ENCODE measurements around the gene KPNA6. TPM values are rescaled to one million over a fixed set of nuclear protein-coding genes. Genes with fewer than 3 reads are reported as not detected.

The KPNA6 gene
- total and polyA plus RNA-seq, 2 of the 4 experiments (the other 2 are of a cell fraction), result 27.0 to 50.7 TPM

GRCh38 chr1:32112806-32113375 lies 5.0 kb downstream of the KPNA6 start:
- no peak overlapping the region for H2AFZ ChIP-seq (replicated peaks; ENCODE audit: low read length, poor library complexity)
- ATAC-seq (ENCODE audit: low read depth) (no peak), DNase-seq (no peak)
- no peak overlapping the region for H3K4me3 ChIP-seq (ENCODE audit: insufficient read depth, low read depth, low read length)
- H3K36me3 ChIP-seq (ENCODE audit: control insufficient read depth, insufficient read depth, low read length), result no peaks in the 10 kb centered on the region; the same call in 1 of the 2 replicates
- no peak overlapping the region for H3K27ac ChIP-seq (ENCODE audit: insufficient read depth, low read length)
- H2BK5ac ChIP-seq (ENCODE audit: low read depth, low read length, poor library complexity, severe bottlenecking), result no peak overlapping the region
- no TSS peak for BruUV-seq (replicated peaks)
- no peaks in the 10 kb centered on the region for H3K9me3 ChIP-seq (ENCODE audit: control insufficient read depth, insufficient read depth, low read length)
- ChIA-PET CTCF (no interaction called here), POLR2A (ENCODE audit: unreplicated experiment) (no interaction called here)
- no peak overlapping the region for H2BK20ac ChIP-seq (ENCODE audit: low read depth, low read length)
- no peak overlapping the region for H3K9ac ChIP-seq (ENCODE audit: low read depth, low read length)
- no peaks in the 10 kb centered on the region for H3K27me3 ChIP-seq (ENCODE audit: control insufficient read depth, insufficient read depth, low read length)
- no peak overlapping the region for H2BK15ac ChIP-seq (ENCODE audit: low read depth, low read length)
- H3K4me1 ChIP-seq (ENCODE audit: control insufficient read depth, insufficient read depth, low read length), result peaks cover 3% of the 10 kb centered on the region; the same call in 1 of the 2 replicates
- H4K5ac ChIP-seq (ENCODE audit: low read depth, low read length), result no peak overlapping the region
- H4K91ac ChIP-seq (ENCODE audit: insufficient read depth, low read depth, low read length), result no peak overlapping the region
- no CpG with 5 or more reads among the region's 5 CpGs for WGBS, 2 experiments (ENCODE audit: extremely low coverage in 2 of 2, insufficient read length in 1 of 2)
- no peak overlapping the region for H3K4ac ChIP-seq (ENCODE audit: low read depth, low read length)
- no peak overlapping the region for H2AK9ac ChIP-seq (replicated peaks; ENCODE audit: low read depth, low read length, poor library complexity)
- no peak overlapping the region for H3K23ac ChIP-seq (ENCODE audit: low read depth, low read length)
- peaks cover 76% of the 10 kb centered on the region for H4K20me1 ChIP-seq (ENCODE audit: insufficient read depth, low read length)
- H2AK5ac ChIP-seq (ENCODE audit: low read depth, low read length), result no peak overlapping the region
- dilution Hi-C loops (cut with HindIII; ENCODE audit: low sequenced_read_pairs, unreplicated experiment) (no loop called here), in situ Hi-C loops (cut with MboI; ENCODE audit: low sequenced_read_pairs) (no loop called here), intact Hi-C loops (cut with micrococcal nuclease) (no loop called here)
- peaks cover 10% of the 10 kb centered on the region; the same call in 1 of the 2 replicates for H3K9me1 ChIP-seq (ENCODE audit: insufficient read depth, low read length)
- no peak overlapping the region for H4K8ac ChIP-seq (ENCODE audit: low read depth in 2 of 2, low read length in 2 of 2)
- H3K18ac ChIP-seq (ENCODE audit: low read depth, low read length), result no peak overlapping the region
- peaks cover 20 to 63% of the 10 kb centered on the region in 2 experiments for H3K79me1 ChIP-seq (ENCODE audit: low read depth in 1 of 2, low read length in 2 of 2)
- H3K4me2 ChIP-seq (ENCODE audit: low read depth, low read length), result no peak overlapping the region
- no peak overlapping the region for H3K14ac ChIP-seq (replicated peaks; ENCODE audit: low read depth, low read length)
- H2BK120ac ChIP-seq (ENCODE audit: low read depth, low read length), result no peak overlapping the region
- TF ChIP-seq RCOR1 (IDR thresholded peaks at IDR 0.05; ENCODE audit: insufficient replicate concordance, low read length) (no peak), RFX5 (IDR thresholded peaks at IDR 0.05; ENCODE audit: low read depth, low read length) (no peak), MAFK (IDR thresholded peaks at IDR 0.05; ENCODE audit: low read depth, low read length) (no peak), RAD21 (IDR thresholded peaks at IDR 0.05; ENCODE audit: low read length) (no peak), FOS (IDR thresholded peaks at IDR 0.05; ENCODE audit: low read depth, low read length) (no peak), CTCF (conservative IDR thresholded peaks at IDR 0.05; ENCODE audit: low read depth, low read length) (no peak), BHLHE40 (IDR thresholded peaks at IDR 0.05; ENCODE audit: low read depth, low read length) (no peak), ELK1 (IDR thresholded peaks at IDR 0.05; ENCODE audit: borderline replicate concordance, low read depth, low read length) (no peak), MAZ (IDR thresholded peaks at IDR 0.05; ENCODE audit: borderline replicate concordance, low read depth, low read length) (no peak)
- H3K56ac ChIP-seq (ENCODE audit: extremely low read depth, insufficient read depth, low read length), result no peak overlapping the region

Measured in IMR-90 (cell line).